Trophoblast cell (in vitro differentiated cells and primary cell): ENCODE measurements around the gene DIP2B.
A peak's percentile ranks its signal among the peaks of the same experiment; 100 is the strongest.

Experiments used
- DNase-seq, 2 donors: peaks; one replicate each; pipeline ENCODE4 v3.0.0-alpha.2; 2016
- H2AFZ ChIP-seq: 2 replicates; pipeline ENCODE4 v1.6.1; 2013; ENCODE audit warnings: low read length, moderate library complexity, mild to moderate bottlenecking; ENCODE audit not compliant: insufficient read depth, poor library complexity
- H2AK5ac ChIP-seq: 2 replicates; pipeline ENCODE4 v1.6.1; 2013; ENCODE audit warnings: mild to moderate bottlenecking, low read length
- H2BK120ac ChIP-seq: 2 replicates; pipeline ENCODE4 v1.6.1; 2013; ENCODE audit warnings: low read length, mild to moderate bottlenecking, moderate library complexity; ENCODE audit not compliant: insufficient read depth, poor library complexity
- H2BK12ac ChIP-seq: 2 replicates; pipeline ENCODE4 v1.6.1; 2013; ENCODE audit warnings: mild to moderate bottlenecking, low read length, moderate library complexity
- H2BK5ac ChIP-seq: 2 replicates; pipeline ENCODE4 v1.6.1; 2013; ENCODE audit warnings: low read length, low read depth, moderate library complexity, mild to moderate bottlenecking; ENCODE audit not compliant: poor library complexity
- H3K14ac ChIP-seq: 2 replicates; pipeline ENCODE4 v1.6.1; 2013; ENCODE audit warnings: mild to moderate bottlenecking, low read length
- H3K18ac ChIP-seq: 2 replicates; pipeline ENCODE4 v1.6.1; 2013; ENCODE audit warnings: mild to moderate bottlenecking, low read length
- H3K23ac ChIP-seq: 2 replicates; pipeline ENCODE4 v1.6.1; 2013; ENCODE audit warnings: low read length
- H3K27ac ChIP-seq: 2 replicates; pipeline ENCODE4 v1.5.1; 2013; ENCODE audit warnings: low read depth, mild to moderate bottlenecking, inconsistent platforms, low read length, moderate library complexity
- H3K27me3 ChIP-seq: 2 replicates; pipeline ENCODE4 v1.6.1; 2013; ENCODE audit warnings: inconsistent platforms, mild to moderate bottlenecking, low read length, moderate library complexity; ENCODE audit not compliant: insufficient read depth
- H3K36me3 ChIP-seq, 2 experiments: 1 replicate in 1 of 2; 2 replicates in 1 of 2; pipeline ENCODE4 v1.6.1; 2013; ENCODE audit warnings: low read length in 2 of 2, mild to moderate bottlenecking in 2 of 2, moderate library complexity in 1 of 2; ENCODE audit not compliant: insufficient read depth in 2 of 2, control insufficient read depth in 1 of 2
- H3K4ac ChIP-seq: 2 replicates; pipeline ENCODE4 v1.6.1; 2013; ENCODE audit warnings: low read depth, mild to moderate bottlenecking, low read length, moderate library complexity
- H3K4me1 ChIP-seq, 2 experiments: 1 replicate in 1 of 2; 2 replicates in 1 of 2; pipeline ENCODE4 v1.6.1; 2013; ENCODE audit warnings: low read length in 2 of 2, mild to moderate bottlenecking in 2 of 2, moderate library complexity in 1 of 2; ENCODE audit not compliant: insufficient read depth in 2 of 2, control insufficient read depth in 1 of 2
- H3K4me2 ChIP-seq: 2 replicates; pipeline ENCODE4 v1.6.1; 2013; ENCODE audit warnings: inconsistent platforms, mild to moderate bottlenecking, low read length, moderate library complexity
- H3K4me3 ChIP-seq: 2 replicates; pipeline ENCODE4 v1.5.1; 2013; ENCODE audit warnings: mild to moderate bottlenecking, low read depth, low read length, inconsistent platforms
- H3K79me1 ChIP-seq: one replicate; pipeline ENCODE4 v1.6.1; 2013; ENCODE audit warnings: low read length
- H3K79me2 ChIP-seq: 2 replicates; pipeline ENCODE4 v1.6.1; 2013; ENCODE audit warnings: low read length, mild to moderate bottlenecking; ENCODE audit not compliant: control insufficient read depth, insufficient read depth, poor library complexity
- H3K9ac ChIP-seq: 2 replicates; pipeline ENCODE4 v1.6.1; 2013; ENCODE audit warnings: mild to moderate bottlenecking, low read length
- H3K9me3 ChIP-seq: 2 replicates; pipeline ENCODE4 v1.6.1; 2013; ENCODE audit warnings: low read depth, mild to moderate bottlenecking, control low read depth, inconsistent platforms, low read length; ENCODE audit not compliant: insufficient read depth
- H4K12ac ChIP-seq: 2 replicates; pipeline ENCODE4 v1.6.1; 2013; ENCODE audit warnings: low read depth, mild to moderate bottlenecking, low read length, moderate library complexity
- H4K8ac ChIP-seq: 2 replicates; pipeline ENCODE4 v1.6.1; 2013; ENCODE audit warnings: low read depth, mild to moderate bottlenecking, low read length, moderate library complexity
- H4K91ac ChIP-seq: one replicate; pipeline ENCODE4 v1.6.1; 2013; ENCODE audit warnings: low read depth, mild to moderate bottlenecking, low read length, moderate library complexity
- WGBS: extraction: QIAGEN DNeasy Blood & Tissue Kit; methylation state at CpG from one replicate; pipeline ENCODE4 v1.1.7; 2013; ENCODE audit warnings: missing lambda C conversion rate; ENCODE audit not compliant: insufficient read length, insufficient coverage; ENCODE audit errors: extremely low coverage; 5-methylcytosine and 5-hydroxymethylcytosine counted together

Gene DIP2B

DNA sequence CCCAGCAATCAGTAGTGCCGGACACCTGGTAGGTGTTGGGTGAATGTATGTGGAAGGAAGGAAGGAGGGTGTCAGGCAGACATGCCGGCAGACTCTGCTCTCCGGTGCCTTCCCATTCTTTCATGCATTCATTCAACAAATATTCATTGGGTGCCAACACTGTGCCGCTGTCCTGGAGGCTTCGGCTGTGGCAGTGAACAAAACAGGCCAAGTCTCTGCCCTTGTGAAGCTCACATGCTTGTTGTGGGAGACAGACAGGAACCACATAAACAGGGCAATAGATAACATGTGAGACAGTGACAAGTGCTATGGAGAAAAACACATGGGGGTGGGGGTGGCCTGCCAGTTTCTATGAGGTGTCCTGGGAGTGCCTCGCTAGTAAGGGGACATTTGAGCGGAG lies 202.6 kb downstream of the DIP2B start:
- Histone ChIP-seq H3K27ac (no peak overlapping the region), H2AFZ (no peak overlapping the region), H2BK5ac (no peak overlapping the region), H3K14ac (no peak overlapping the region), H3K4me2 (no peak overlapping the region), H3K36me3 (peaks cover 32 to 36% of the 10 kb centered on the region in 2 experiments), H3K9me3 (no peaks in the 10 kb centered on the region), H2AK5ac (no peak overlapping the region), H3K79me1 (no peaks in the 10 kb centered on the region), H3K4ac (no peak overlapping the region), H3K4me3 (no peak overlapping the region), H4K8ac (no peak overlapping the region), H3K18ac (no peak overlapping the region), H3K9ac (no peak overlapping the region), H2BK12ac (no peak overlapping the region), H3K27me3 (no peaks in the 10 kb centered on the region), H4K91ac (no peak overlapping the region), H3K79me2 (no peaks in the 10 kb centered on the region), H4K12ac (no peak overlapping the region), H3K23ac (no peak overlapping the region), H3K4me1 (peaks cover 2 to 3% of the 10 kb centered on the region in 2 experiments), H2BK120ac (no peak overlapping the region)
- no peak for DNase-seq
- WGBS = no CpG with 5 or more reads among the region's 7 CpGs

DNA sequence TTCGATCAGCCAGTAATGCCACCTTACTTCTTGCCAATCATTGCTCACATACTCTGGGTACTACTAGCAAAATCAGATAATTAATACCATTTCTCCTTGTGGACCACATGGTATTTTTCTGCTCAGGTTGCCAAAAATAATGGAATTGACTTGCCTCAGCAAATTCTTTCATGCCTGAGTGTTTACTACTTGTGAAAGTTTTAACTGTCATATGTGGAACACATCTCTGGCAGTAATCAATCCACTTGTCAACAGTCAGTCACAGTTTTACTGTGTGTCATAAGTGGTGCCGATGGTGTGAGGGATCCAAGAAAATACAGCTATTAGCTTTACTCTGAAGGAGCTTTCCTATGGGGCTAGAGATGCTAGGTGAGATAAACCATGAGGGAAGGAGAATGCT lies 203.8 kb downstream of the DIP2B start:
- Histone ChIP-seq H3K9me3 (no peaks in the 10 kb centered on the region), H4K8ac (no peak overlapping the region)
- WGBS = no CpG with 5 or more reads among the region's 2 CpGs

DNA sequence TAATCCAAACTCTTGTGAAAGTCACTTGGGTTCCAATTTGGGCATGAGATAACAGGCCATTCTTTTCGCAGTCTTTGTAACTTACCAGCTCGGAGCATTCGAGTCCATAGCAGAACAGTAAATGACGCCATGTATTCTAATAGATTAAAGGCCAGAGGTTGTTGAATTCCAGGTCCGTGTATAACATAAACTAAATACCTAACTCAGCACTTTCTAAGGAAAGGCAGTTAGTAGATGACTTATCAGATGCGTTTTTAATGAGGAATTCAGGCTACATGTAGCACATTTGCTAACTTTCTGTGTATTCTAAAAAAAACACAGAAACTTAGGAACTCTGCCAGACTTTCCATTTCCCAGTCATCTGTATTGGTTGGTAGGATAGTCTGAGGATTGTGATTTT lies 206.3 kb downstream of the DIP2B start:
- H3K4ac ChIP-seq = no peak overlapping the region
- H2BK12ac ChIP-seq = no peak overlapping the region
- no peak overlapping the region for H3K23ac ChIP-seq
- H3K79me1 ChIP-seq = no peaks in the 10 kb centered on the region
- peaks cover 35 to 40% of the 10 kb centered on the region in 2 experiments for H3K36me3 ChIP-seq
- no peak overlapping the region for H2BK120ac ChIP-seq
- no peak overlapping the region for H3K4me3 ChIP-seq
- no peak overlapping the region for H4K91ac ChIP-seq
- H2AFZ ChIP-seq = no peak overlapping the region
- H2AK5ac ChIP-seq = no peak overlapping the region
- H3K4me1 ChIP-seq = peaks cover 2 to 3% of the 10 kb centered on the region in 2 experiments
- no peak overlapping the region for H3K27ac ChIP-seq
- H3K79me2 ChIP-seq = no peaks in the 10 kb centered on the region
- whole genome bisulfite sequencing = no CpG with 5 or more reads among the region's 6 CpGs
- H3K9me3 ChIP-seq = no peaks in the 10 kb centered on the region
- no peaks in the 10 kb centered on the region for H3K27me3 ChIP-seq
- no peak overlapping the region for H4K8ac ChIP-seq
- no peak overlapping the region for H4K12ac ChIP-seq
- H3K18ac ChIP-seq = no peak overlapping the region
- no peak for DNase-seq
- H3K14ac ChIP-seq = no peak overlapping the region
- no peak overlapping the region for H3K9ac ChIP-seq
- H3K4me2 ChIP-seq = no peak overlapping the region
- no peak overlapping the region for H2BK5ac ChIP-seq

More for the DNA sequence above, 203.8 kb downstream of the DIP2B start:
- Histone ChIP-seq H3K14ac (no peak overlapping the region), H4K91ac (no peak overlapping the region), H3K23ac (no peak overlapping the region), H3K18ac (no peak overlapping the region), H3K79me1 (no peaks in the 10 kb centered on the region), H4K12ac (peak overlapping the region; percentile 47), H2AK5ac (no peak overlapping the region), H2BK5ac (no peak overlapping the region), H3K4ac (no peak overlapping the region), H3K9ac (no peak overlapping the region), H3K27me3 (no peaks in the 10 kb centered on the region), H3K79me2 (no peaks in the 10 kb centered on the region), H3K4me3 (no peak overlapping the region), H2BK12ac (no peak overlapping the region), H3K4me1 (peaks cover 2 to 3% of the 10 kb centered on the region in 2 experiments), H3K4me2 (no peak overlapping the region), H2AFZ (no peak overlapping the region), H2BK120ac (no peak overlapping the region), H3K27ac (no peak overlapping the region), H3K36me3 (peaks cover 34 to 37% of the 10 kb centered on the region in 2 experiments)
- DNase-seq = no peak

DNA sequence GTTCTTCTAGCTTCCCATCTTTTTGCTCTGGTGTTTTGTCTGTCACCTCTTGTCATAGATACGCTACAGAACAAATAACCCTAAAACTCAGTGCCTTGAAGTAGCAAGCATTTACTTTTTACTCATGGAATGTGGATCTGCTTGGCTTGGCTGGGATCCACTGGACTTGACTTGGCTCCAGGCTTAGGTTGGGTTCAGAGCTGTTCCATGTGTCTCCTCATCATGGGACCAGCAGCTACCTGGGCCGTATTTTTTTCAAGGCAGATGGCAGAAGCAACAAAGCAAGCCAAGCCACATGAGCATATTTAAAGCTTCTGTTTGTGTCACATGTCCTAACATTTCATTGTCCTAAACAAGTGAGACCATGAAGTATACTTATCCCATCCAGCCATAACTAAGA lies 210.4 kb downstream of the DIP2B start:
- Histone ChIP-seq H3K9me3 (no peaks in the 10 kb centered on the region), H2BK12ac (no peak overlapping the region), H3K23ac (no peak overlapping the region), H3K36me3 (peaks cover 33 to 37% of the 10 kb centered on the region in 2 experiments), H4K12ac (no peak overlapping the region), H2AFZ (no peak overlapping the region), H3K4ac (peak overlapping the region; percentile 30), H3K79me2 (no peaks in the 10 kb centered on the region), H2BK120ac (no peak overlapping the region), H3K18ac (no peak overlapping the region), H3K79me1 (no peaks in the 10 kb centered on the region), H3K4me2 (no peak overlapping the region), H3K27ac (no peak overlapping the region), H3K27me3 (no peaks in the 10 kb centered on the region), H4K8ac (no peak overlapping the region), H3K4me1 (no peaks in the 10 kb centered on the region), H3K4me3 (no peak overlapping the region), H4K91ac (no peak overlapping the region), H3K9ac (no peak overlapping the region), H3K14ac (no peak overlapping the region), H2BK5ac (no peak overlapping the region), H2AK5ac (no peak overlapping the region)
- no CpG with 5 or more reads among the region's 2 CpGs for WGBS
- DNase-seq = no peak
